GM20431 (cell line): ENCODE measurements around the gene NDUFB1.

Experiments
- in situ Hi-C: fragments of 300-500 bp; cut with MseI, MboI; formaldehyde crosslinking; loops from one replicate; pipeline ENCODE4 v1.15.0; 2020; ENCODE audit warnings: low sequenced_read_pairs; ENCODE audit not compliant: unreplicated experiment

The NDUFB1 gene

GRCh38 chr14:92103363-92103989, 18.0 kb downstream of the NDUFB1 start:
- in situ Hi-C loops: no loop called here

GRCh38 chr14:92099802-92100201, 21.7 kb downstream of the NDUFB1 start:
- in situ Hi-C loops: no loop called here

DNA sequence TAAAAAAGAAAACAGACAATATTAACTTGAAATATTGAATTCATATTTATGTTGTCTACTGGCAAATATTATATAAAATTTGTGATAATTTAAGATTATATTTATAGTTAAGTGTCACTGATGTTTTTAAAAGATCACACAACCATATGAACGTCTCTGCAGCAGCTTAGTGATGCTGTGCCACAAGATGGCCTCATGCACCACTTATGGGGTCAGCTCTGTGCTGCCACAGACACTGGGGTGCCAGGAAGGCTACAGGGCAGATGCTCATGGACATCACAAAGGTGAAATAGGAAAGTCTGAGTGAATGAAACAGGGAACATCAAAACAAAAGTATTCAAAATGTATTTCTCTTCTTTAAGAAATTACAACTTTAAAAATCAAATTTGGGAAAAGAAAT, 28.2 kb downstream of the NDUFB1 start:
- in situ Hi-C loops: no loop called here

GRCh38 chr14:92088494-92088893, 33.0 kb downstream of the NDUFB1 start:
- in situ Hi-C loops: no loop called here

DNA sequence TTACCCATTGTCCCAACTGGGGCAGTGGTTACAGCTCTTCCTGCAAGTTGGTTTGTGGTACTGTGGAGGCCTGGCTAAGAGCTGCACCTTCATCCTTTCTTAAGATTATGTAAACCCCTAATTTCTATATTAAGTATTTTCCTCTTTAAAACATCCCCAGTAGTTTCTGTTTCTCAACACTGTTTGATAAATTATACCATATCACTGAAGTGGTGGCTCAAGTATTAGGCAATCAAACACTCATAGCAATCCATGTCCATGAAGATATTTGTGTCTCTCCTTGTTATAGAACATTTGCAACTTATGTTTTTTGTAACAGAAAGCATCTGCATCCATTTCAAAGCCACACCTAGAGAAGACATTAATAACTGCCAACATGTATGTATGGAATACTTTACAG, 47.0 kb downstream of the NDUFB1 start:
- in situ Hi-C loops: no loop called here
